Prostate gland (tissue), 2 donors: ENCODE data around the gene WDFY2.

Source experiments
- POLR2A ChIP-seq: fragments of 450-650 bp; IDR thresholded peaks from one replicate; pipeline ENCODE4 v1.6.1; 2016; ENCODE audit warnings: antibody characterized with exemption, mild to moderate bottlenecking
- TF ChIP-seq, protein P1 (sequence below), 4 experiments: fragments of 200-600 bp in 2 of 4; fragments of 450-650 bp in 2 of 4; sonication (generic) in 2 of 4; IDR thresholded peaks; 1 replicate in 3 of 4; 2 replicates in 1 of 4; pipeline ENCODE4 v1.5.1; 2016 to 2019; ENCODE audit warnings: antibody characterized with exemption in 4 of 4, mild to moderate bottlenecking in 2 of 4, moderate library complexity in 2 of 4

DNA sequence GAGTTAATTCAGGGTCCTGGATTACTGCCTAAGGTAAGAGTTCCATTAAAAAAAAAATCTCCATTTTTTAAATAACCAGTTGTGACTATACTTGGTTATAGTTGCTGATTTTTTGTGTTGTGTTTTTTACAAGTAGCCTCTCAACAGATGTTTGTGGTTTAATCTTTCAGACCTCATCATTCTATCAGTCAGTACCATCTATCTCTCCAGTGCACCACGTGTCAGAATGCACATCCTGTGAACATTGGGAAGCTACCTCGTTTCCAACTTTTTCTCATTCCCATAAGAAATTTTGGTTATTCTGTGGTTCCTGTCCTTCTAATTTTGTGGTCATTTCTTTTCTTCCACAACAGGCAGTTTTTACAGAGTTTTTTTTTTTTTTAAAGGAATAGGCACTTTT is 39.2 kb downstream of the WDFY2 start:
- TF ChIP-seq, protein P1, sequence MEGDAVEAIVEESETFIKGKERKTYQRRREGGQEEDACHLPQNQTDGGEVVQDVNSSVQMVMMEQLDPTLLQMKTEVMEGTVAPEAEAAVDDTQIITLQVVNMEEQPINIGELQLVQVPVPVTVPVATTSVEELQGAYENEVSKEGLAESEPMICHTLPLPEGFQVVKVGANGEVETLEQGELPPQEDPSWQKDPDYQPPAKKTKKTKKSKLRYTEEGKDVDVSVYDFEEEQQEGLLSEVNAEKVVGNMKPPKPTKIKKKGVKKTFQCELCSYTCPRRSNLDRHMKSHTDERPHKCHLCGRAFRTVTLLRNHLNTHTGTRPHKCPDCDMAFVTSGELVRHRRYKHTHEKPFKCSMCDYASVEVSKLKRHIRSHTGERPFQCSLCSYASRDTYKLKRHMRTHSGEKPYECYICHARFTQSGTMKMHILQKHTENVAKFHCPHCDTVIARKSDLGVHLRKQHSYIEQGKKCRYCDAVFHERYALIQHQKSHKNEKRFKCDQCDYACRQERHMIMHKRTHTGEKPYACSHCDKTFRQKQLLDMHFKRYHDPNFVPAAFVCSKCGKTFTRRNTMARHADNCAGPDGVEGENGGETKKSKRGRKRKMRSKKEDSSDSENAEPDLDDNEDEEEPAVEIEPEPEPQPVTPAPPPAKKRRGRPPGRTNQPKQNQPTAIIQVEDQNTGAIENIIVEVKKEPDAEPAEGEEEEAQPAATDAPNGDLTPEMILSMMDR (IDR thresholded peaks at IDR 0.05): no peak
- no peak for TF ChIP-seq POLR2A
